Measurements from ENCODE around the gene ESD.

DNA sequence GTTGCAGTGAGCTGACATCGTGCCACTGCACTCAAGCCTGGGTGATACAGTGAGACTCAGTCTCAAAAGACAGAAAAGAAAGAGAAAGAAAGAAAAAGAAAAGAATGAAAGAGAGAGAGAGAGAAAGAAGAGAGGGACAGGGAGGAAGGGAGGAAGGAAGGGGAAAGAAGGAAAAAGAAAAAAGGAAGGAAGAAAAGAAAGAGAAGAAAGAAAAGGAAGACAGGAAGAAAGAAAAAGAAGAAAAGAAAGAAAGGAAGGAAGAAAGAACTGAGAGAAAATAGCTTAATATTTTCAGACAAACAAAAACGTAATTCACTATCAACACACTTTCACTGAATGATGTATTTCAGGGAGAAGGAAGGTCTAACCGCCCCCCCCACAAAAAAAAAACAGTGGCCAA, 39.3 kb downstream of the ESD start:
- TF ChIP-seq ZNF423 (CRISPR knock-in tag; IDR thresholded peaks at IDR 0.05): no peak
- TF ChIP-seq CTCF (IDR thresholded peaks at IDR 0.05): no peak
- TF ChIP-seq ZNF263 (CRISPR knock-in tag; IDR thresholded peaks at IDR 0.05; ENCODE audit: low read depth): no peak
- no peak for TF ChIP-seq NR1H2 (CRISPR knock-in tag; IDR thresholded peaks at IDR 0.05)

Measured in WTC11 (cell line).